HG02642 (cell line): ENCODE measurements around the gene GDI1.

ENCODE experiments used
- ATAC-seq: cut with Tn5 transposase; IDR thresholded peaks from one replicate; pipeline ENCODE4 v1.9.1; 2021; ENCODE audit warnings: mild to moderate bottlenecking; ENCODE audit not compliant: unreplicated experiment, poor library complexity

The GDI1 gene

GRCh38 chrX:154404625-154405192 is 32.2 kb upstream of the GDI1 start:
- ATAC-seq, result no peak

- ATAC-seq, result peak; percentile 9
These were observed 28.2 kb upstream of the GDI1 start for GRCh38 chrX:154408659-154409221.

- peak; percentile 50 for ATAC-seq
These were observed 27.6 kb upstream of the GDI1 start, which contains the start of gene DNASE1L1 for GRCh38 chrX:154409222-154409871. Gene DNASE1L1, minus strand, starts transcription at chrX:154409254. Its CDS starts 3,686 bp downstream, at chrX:154405568.

GRCh38 chrX:154411981-154412340 is 25.0 kb upstream of the GDI1 start:
- ATAC-seq, result peak; percentile 59

GRCh38 chrX:154412468-154412867 is 24.5 kb upstream of the GDI1 start:
- ATAC-seq, result no peak

GRCh38 chrX:154413142-154413541 is 23.8 kb upstream of the GDI1 start:
- no peak for ATAC-seq

GRCh38 chrX:154417157-154417556 is 19.8 kb upstream of the GDI1 start:
- ATAC-seq, result no peak

GRCh38 chrX:154419189-154419588 is 17.8 kb upstream of the GDI1 start:
- no peak for ATAC-seq

- no peak for ATAC-seq
These were observed 17.1 kb upstream of the GDI1 start for GRCh38 chrX:154419688-154420401.

GRCh38 chrX:154420402-154420756 is 16.6 kb upstream of the GDI1 start:
- ATAC-seq, result no peak

GRCh38 chrX:154426916-154427770 is 9.8 kb upstream of the GDI1 start:
- ATAC-seq, result no peak

GRCh38 chrX:154428176-154429171 is 8.5 kb upstream of the GDI1 start, which contains the start of gene ATP6AP1:
Gene ATP6AP1, plus strand, starts transcription at chrX:154428677. Its CDS starts 16 bp downstream, at chrX:154428693.
- ATAC-seq, result peak; percentile 98

GRCh38 chrX:154429711-154430110 is 7.2 kb upstream of the GDI1 start:
- no peak for ATAC-seq

- ATAC-seq, result no peak
These were observed 6.5 kb upstream of the GDI1 start for GRCh38 chrX:154430479-154430878.

GRCh38 chrX:154430916-154431315 is 6.0 kb upstream of the GDI1 start:
- ATAC-seq, result no peak

- ATAC-seq, result no peak
These were observed 5.6 kb upstream of the GDI1 start for GRCh38 chrX:154431341-154431740.

GRCh38 chrX:154432210-154432609 is 4.7 kb upstream of the GDI1 start:
- ATAC-seq, result no peak

GRCh38 chrX:154433605-154434004 is 3.3 kb upstream of the GDI1 start:
- ATAC-seq, result no peak
